ENCODE results near the gene AFF2.

- TF ChIP-seq CTCF (IDR thresholded peaks at IDR 0.05 in 4 of 5, conservative IDR thresholded peaks at IDR 0.05 in 1 of 5) = no peak
- TF ChIP-seq POLR2A (IDR thresholded peaks at IDR 0.05) = no peak
Observed at GRCh38 chrX:148903176-148903575, 402.8 kb downstream of the AFF2 start.
